ENCODE measurements around the gene DAPP1. TPM values are rescaled to one million over a fixed set of nuclear protein-coding genes. Genes with fewer than 3 reads are reported as not detected.

The DAPP1 gene
- total RNA-seq, 2 experiments from 2014 or later: 11.7 to 12.3 TPM

- Mint-ChIP-seq H3K27me3 (no peaks in the 10 kb centered on the region), H3K4me1 (ENCODE audit: low read depth) (peaks cover 28% of the 10 kb centered on the region), H3K36me3 (ENCODE audit: low read depth) (no peaks in the 10 kb centered on the region), H3K9me3 (no peaks in the 10 kb centered on the region), H3K4me3 (no peak overlapping the region), H3K27ac (no peak overlapping the region)
- ChIA-PET POLR2A (interaction anchor here (0.9 to 1.7 kb wide), 3 partner anchors 40 to 138 kb away, joined by 3 to 9 read pairs (median 7); partner anchors contain the start of gene H2AZ1), CTCF (interaction anchor here (0.7 to 2.2 kb wide), 34 partner anchors 8 to 276 kb away, joined by 3 to 53 read pairs (median 6); partner anchors contain the start of genes DNAJB14, LAMTOR3 and TRMT10A)
- peak; percentile 85 for TF ChIP-seq CTCF (IDR thresholded peaks at IDR 0.05)
- ATAC-seq (no peak), DNase-seq (peak; percentile 78)
- intact Hi-C loops (cut with micrococcal nuclease): loop anchor here (1.0 kb wide), 1 partner anchor 73 kb away; no protein-coding TSS in a partner anchor
Observed at GRCh38 chr4:99811850-99812249, 4.8 kb upstream of the DAPP1 start.

GRCh38 chr4:99815597-99816011 lies 1.0 kb upstream of the DAPP1 start:
- Mint-ChIP-seq H3K4me1 (ENCODE audit: low read depth) (peaks cover 58% of the 10 kb centered on the region), H3K27me3 (no peaks in the 10 kb centered on the region), H3K4me3 (peak overlapping the region; percentile 75), H3K36me3 (ENCODE audit: low read depth) (peaks cover 1% of the 10 kb centered on the region), H3K9me3 (no peaks in the 10 kb centered on the region), H3K27ac (peak overlapping the region; percentile 86)
- intact Hi-C loops (cut with micrococcal nuclease): loop anchor here (2.0 to 5.0 kb wide), 2 partner anchors 37 to 133 kb away; no protein-coding TSS in a partner anchor
- no peak for TF ChIP-seq CTCF (IDR thresholded peaks at IDR 0.05)
- ChIA-PET POLR2A (interaction anchor here (1.2 to 1.4 kb wide), 2 partner anchors 30 to 133 kb away, joined by 4 read pairs; no protein-coding TSS in a partner anchor), CTCF (interaction anchor here (1.1 to 1.2 kb wide), 2 partner anchors 7 to 132 kb away, joined by 5 to 9 read pairs; no protein-coding TSS in a partner anchor)
- ATAC-seq (no peak), DNase-seq (peak; percentile 26)

- Mint-ChIP-seq H3K27me3 (no peaks in the 10 kb centered on the region), H3K9me3 (no peaks in the 10 kb centered on the region), H3K36me3 (ENCODE audit: low read depth) (peaks cover 1% of the 10 kb centered on the region), H3K27ac (peak overlapping the region; percentile 86), H3K4me3 (peak overlapping the region; percentile 75), H3K4me1 (ENCODE audit: low read depth) (peaks cover 65% of the 10 kb centered on the region)
- intact Hi-C loops (cut with micrococcal nuclease): loop anchor here (2.0 to 5.0 kb wide), 2 partner anchors 35 to 131 kb away; no protein-coding TSS in a partner anchor
- no peak for ATAC-seq
- TF ChIP-seq CTCF (IDR thresholded peaks at IDR 0.05): no peak
- ChIA-PET POLR2A (interaction anchor here (0.5 to 1.2 kb wide), 4 partner anchors 29 to 274 kb away, joined by 3 to 5 read pairs (median 3); no protein-coding TSS in a partner anchor), CTCF (interaction anchor here (0.8 to 1.0 kb wide), 2 partner anchors 9 to 29 kb away, joined by 3 read pairs; no protein-coding TSS in a partner anchor)
- DNase-seq: no peak
Observed at GRCh38 chr4:99817309-99817890, 773 bp downstream of the DAPP1 start.

- no peaks in the 10 kb centered on the region for H3K9me3 Mint-ChIP-seq
- peaks cover 67% of the 10 kb centered on the region for H3K4me1 Mint-ChIP-seq (ENCODE audit: low read depth)
- no peaks in the 10 kb centered on the region for H3K27me3 Mint-ChIP-seq
- no peak for ATAC-seq
- intact Hi-C loops (cut with micrococcal nuclease): loop anchor here (5.0 kb wide), 1 partner anchor 34 kb away; no protein-coding TSS in a partner anchor
- H3K27ac Mint-ChIP-seq: no peak overlapping the region
- peak overlapping the region; percentile 7 for H3K4me3 Mint-ChIP-seq
- DNase-seq: no peak
- CTCF ChIA-PET: interaction anchor here (1.0 kb wide), 1 partner anchor 10 kb away, joined by 3 read pairs; no protein-coding TSS in a partner anchor
- H3K36me3 Mint-ChIP-seq (ENCODE audit: low read depth): peaks cover 4% of the 10 kb centered on the region
- POLR2A ChIA-PET: no interaction called here
- no peak for TF ChIP-seq CTCF (IDR thresholded peaks at IDR 0.05)
Observed at GRCh38 chr4:99818661-99819060, 2.0 kb downstream of the DAPP1 start.

All from activated CD8-positive, alpha-beta T cell treated with anti-CD3 and anti-CD28 coated beads for 36 hours (primary cell).